Transverse colon (tissue), 4 donors: ENCODE data around the gene RBFOX1.

Experiments
- POLR2A ChIP-seq: fragments of 450-650 bp; IDR thresholded peaks from one replicate; pipeline ENCODE4 v1.6.1; 2016; ENCODE audit warnings: antibody characterized with exemption, mild to moderate bottlenecking, moderate library complexity
- POLR2AphosphoS5 ChIP-seq, 3 donors: sonication (generic); formaldehyde crosslinking; IDR thresholded peaks; one replicate each; pipeline ENCODE4 v1.6.1; 2016; ENCODE audit warnings: antibody characterized with exemption in 3 of 3
- TF ChIP-seq, protein P1 (sequence below), 5 experiments: fragments of 200-600 bp in 3 of 5; fragments of 450-650 bp in 2 of 5; sonication (generic) in 3 of 5; IDR thresholded peaks; 1 replicate in 2 of 5; 2 replicates in 3 of 5; pipeline ENCODE4 v1.5.1; 2016 to 2017; ENCODE audit warnings: antibody characterized with exemption in 5 of 5, inconsistent platforms in 3 of 5, mild to moderate bottlenecking in 2 of 5, moderate library complexity in 1 of 5

- TF ChIP-seq POLR2AphosphoS5 (IDR thresholded peaks at IDR 0.05) (no peak), POLR2A (no peak)
- TF ChIP-seq, protein P1, sequence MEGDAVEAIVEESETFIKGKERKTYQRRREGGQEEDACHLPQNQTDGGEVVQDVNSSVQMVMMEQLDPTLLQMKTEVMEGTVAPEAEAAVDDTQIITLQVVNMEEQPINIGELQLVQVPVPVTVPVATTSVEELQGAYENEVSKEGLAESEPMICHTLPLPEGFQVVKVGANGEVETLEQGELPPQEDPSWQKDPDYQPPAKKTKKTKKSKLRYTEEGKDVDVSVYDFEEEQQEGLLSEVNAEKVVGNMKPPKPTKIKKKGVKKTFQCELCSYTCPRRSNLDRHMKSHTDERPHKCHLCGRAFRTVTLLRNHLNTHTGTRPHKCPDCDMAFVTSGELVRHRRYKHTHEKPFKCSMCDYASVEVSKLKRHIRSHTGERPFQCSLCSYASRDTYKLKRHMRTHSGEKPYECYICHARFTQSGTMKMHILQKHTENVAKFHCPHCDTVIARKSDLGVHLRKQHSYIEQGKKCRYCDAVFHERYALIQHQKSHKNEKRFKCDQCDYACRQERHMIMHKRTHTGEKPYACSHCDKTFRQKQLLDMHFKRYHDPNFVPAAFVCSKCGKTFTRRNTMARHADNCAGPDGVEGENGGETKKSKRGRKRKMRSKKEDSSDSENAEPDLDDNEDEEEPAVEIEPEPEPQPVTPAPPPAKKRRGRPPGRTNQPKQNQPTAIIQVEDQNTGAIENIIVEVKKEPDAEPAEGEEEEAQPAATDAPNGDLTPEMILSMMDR (IDR thresholded peaks at IDR 0.05): no peak
These were observed 87.4 kb downstream of the RBFOX1 start for GRCh38 chr16:7420079-7420478.
